HG03520 (cell line): ENCODE measurements around the gene SLC22A31.
"Not testable (repeated sequence)": the region's sequence is repeated elsewhere in the genome, so short reads cannot be mapped to it uniquely, and the experiment has no call there.

Experiments used
- ATAC-seq: cut with Tn5 transposase; IDR thresholded peaks from one replicate; pipeline ENCODE4 v1.9.1; 2021; ENCODE audit warnings: mild to moderate bottlenecking, moderate library complexity; ENCODE audit not compliant: unreplicated experiment

The SLC22A31 gene

DNA sequence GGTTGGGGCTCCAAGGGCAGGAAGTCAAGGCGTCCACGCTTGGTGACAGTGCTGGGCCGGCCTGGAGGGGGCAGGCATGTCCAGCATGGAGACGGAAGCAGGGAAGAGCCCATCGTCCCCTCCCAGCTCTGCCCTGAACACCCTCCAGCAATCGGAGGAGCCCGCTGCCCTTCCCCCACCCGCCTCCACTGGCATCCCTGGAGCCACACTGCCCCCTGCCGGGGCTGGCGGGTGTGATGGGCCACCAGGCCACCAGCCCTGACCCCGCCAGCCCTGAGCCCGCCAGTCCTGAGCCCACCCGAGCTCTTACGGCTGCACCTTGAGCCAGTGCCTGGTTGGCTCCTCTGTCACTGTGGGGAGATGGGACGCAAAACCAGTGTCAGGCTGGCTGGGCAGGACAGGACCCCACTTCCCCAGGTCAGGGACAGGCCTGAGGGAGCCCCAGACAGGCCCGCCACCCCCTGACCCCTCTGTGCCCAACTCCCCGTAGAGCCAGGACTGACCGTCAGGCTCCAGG lies 32.9 kb downstream of the SLC22A31 start:
- ATAC-seq = no peak

DNA sequence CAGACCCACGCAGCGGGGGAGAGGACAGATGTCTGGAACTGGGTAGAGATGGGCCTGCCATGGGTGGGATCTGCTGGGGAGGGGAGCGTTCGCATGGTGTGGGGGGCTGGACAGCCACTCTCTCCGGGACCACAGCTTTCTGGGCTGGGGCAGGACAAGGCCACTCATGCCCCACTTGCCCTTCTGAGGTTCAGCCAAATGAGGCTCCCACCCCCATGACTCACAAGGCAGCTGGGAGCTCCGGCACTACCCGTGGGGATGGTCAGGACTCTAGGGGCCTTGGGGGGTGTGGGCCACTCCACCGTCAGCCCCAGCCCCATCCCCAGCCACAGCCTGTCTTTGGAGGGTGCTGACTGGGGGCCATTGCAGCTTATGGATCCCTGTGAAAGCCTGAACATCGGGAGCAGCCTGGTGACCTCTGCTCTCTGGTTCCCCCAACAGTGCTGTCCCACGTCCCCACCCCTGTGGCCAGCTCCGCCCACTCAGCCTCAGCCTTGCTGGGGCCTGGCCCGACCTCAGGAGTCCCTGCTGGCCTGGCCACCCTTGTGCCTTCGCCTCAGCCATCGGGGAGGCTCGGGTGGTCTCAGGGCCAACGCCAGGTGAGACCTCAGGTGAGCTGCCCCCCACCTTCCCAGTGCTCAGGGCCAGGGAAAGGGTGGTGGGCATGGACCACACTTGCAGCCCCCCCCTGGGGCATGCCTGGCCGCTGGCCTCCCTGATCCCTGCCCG lies 33.5 kb downstream of the SLC22A31 start:
- ATAC-seq = no peak

DNA sequence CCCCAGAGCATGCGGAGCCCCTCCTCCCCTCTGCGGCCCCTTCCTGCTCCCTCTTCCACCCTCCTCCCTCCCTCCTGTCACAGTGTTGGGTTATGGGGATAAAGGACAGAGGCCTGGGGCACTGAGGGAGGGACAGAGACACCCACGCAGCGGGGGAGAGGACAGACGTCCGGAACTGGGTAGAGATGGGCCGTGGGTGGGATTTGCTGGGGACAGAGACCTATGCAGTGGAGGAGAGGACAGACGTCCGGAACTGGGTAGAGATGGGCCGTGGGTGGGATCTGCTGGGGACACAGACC lies 34.7 kb downstream of the SLC22A31 start:
- not testable (repeated sequence) for ATAC-seq

DNA sequence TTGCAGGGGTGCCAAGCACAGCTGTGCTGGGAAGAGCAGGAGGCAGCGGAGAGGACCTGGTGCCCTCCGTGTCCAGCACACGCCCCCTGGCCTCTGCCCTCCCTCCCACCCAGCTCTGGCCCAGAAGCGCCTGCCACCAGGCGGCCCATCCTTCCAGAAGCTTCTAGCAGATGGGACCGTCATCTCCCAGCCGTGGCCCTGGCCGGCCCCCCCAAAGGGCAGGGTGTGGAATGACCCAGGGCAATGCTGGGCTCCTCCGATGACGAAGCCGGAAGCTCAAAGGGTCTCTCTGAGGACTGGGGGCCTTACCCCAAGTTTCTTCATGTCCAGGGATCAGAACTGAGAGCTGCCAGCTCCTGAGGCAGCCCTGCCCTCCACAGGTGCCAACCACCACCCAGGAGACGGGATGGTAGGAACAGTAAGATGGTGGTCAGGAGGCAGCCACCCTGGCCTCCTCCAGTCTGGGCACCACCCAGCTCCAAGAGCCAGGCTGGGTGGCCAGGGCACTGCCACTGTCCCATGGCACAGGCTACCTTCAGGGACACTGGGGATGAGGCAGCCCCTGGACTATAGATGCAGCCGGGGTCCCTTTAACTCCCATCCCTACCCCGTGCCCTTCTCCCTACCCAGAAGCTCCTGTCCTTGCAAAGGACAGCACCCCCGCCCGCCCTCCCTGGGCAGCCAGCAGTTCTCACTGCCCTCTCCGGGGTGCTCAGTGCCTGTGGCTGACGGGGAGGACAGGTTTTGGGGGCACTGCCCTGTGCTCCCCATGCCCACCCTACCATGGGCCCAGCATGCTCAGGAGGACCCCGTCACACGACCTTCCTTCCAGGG lies 35.3 kb downstream of the SLC22A31 start:
- no peak for ATAC-seq

- no peak for ATAC-seq
These were observed 35.9 kb downstream of the SLC22A31 start for GRCh38 chr16:89164436-89164835.

GRCh38 chr16:89163297-89163696 lies 37.0 kb downstream of the SLC22A31 start:
- ATAC-seq = no peak

DNA sequence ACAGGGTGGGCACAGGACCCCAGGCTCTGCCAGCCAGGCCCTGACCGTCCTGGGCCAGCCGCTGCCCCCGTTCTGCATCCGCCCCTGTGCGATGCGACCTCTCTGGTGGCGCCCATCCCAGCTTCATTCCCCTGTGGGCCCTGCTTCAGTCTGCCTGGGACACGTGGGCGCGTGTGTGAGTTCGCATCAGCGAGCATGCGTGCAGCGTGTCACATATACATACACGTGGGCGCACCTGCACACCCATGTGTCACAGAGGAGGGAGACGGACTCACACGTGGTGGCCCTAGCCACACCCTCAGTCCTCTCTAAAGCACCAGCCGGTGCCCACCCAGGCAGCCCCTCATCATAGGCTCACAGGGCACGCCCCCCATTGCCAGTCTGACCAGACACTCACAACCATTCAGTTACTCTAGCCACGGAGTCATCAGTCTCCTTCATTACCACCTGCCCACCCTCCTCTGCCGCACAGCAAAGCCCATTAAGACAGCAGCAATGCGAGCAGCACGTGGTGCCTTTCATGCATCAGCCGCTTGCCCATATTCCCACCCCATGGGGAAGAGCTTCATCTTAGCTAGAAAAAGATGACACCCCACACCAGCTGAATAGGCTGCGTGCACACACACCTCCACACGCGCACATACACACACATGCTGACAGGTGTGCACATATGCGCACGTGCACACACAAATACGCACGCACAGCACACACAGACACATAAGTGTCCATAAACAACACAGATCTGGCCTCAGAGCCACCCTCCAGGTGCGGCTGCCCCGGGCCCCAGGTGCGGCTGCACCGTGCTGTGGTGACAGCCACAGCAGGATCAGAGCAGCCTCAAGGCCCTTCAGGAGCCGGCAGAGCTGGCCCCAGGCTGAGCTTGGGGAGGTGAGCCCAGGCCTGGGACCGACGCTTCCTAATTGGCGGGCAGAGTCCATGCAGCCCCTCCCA lies 38.3 kb downstream of the SLC22A31 start:
- ATAC-seq = no peak

- ATAC-seq = no peak
These were observed 39.2 kb downstream of the SLC22A31 start for GRCh38 chr16:89160977-89161701.

GRCh38 chr16:89159850-89160354 lies 40.4 kb downstream of the SLC22A31 start:
- ATAC-seq = no peak

- ATAC-seq = no peak
These were observed 41.1 kb downstream of the SLC22A31 start for GRCh38 chr16:89159066-89159849.

- no peak for ATAC-seq
These were observed 42.6 kb downstream of the SLC22A31 start for GRCh38 chr16:89157778-89158177.

- ATAC-seq = no peak
These were observed 43.3 kb downstream of the SLC22A31 start for GRCh38 chr16:89156740-89157645.

DNA sequence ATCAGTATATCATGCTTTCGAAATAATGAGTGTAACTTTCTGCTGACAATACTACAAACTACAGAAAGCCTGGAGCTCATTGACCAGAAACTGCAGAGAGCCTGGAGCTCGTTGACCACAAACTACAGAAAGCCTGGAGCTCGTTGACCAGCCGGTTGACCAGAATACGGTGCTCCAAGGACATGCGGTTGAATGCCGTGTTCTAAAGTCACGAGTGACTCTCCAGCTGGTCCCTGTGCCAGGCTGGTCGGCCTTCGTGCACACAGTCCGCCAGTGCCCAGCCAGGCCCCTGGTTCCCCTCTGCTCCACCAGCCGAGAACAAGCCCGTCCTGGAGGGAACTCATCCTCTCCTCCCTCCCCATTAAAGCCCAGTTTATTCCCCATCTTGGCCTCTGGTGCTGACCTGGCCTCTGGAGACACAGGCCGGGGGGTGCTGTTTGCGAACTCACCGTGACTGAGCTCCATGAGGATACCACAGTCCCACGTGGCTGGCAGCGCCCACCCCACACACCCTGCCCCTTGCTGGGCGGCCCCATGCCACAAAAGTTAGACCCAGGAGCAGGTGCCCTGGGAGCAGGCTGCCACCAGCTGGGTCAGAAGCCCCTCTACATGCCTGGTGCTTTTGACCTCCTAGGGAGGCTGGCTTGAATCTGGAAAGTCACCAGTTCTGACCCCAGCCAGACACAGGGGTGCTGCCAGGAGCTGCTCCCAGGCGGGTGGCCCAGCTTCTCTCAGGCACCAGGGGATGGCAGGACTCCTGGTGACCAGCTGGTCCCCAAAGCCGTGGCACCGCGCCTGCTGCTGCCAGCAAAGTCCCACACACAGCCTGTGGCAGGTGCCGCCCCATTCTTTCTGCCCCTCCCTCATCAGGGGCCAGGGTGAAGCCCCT lies 44.2 kb downstream of the SLC22A31 start:
- ATAC-seq = no peak

- no peak for ATAC-seq
These were observed 45.1 kb downstream of the SLC22A31 start for GRCh38 chr16:89155184-89155679.

GRCh38 chr16:89154390-89155183 lies 45.8 kb downstream of the SLC22A31 start:
- ATAC-seq = no peak

DNA sequence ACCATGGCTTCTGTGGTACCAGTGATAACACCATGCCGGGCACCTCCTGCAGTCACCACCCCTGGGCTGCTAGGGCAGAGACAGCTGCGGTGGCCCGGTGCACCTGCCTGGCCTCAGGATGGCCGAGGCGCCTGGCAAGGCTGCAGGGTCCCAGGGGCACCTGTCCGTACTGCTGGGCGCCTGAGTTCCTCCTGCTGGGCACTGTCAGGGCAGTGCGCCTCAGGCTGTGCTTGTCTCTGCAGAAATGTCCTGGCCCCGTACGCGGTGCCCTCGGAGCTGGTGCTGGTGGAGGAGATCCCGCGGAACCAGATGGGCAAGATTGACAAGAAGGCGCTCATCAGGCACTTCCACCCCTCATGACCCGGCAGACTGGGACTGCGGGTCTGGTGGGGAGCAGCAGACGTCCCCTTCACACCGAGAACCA lies 46.5 kb downstream of the SLC22A31 start:
- no peak for ATAC-seq
